MM.1S (cell line): ENCODE results near the gene LRRC56.

Source experiments
- DNase-seq: peaks from one replicate; pipeline ENCODE4 v3.0.0-alpha.2; 2015
- H2AFZ ChIP-seq: fragments of 300-600 bp; sonication (generic); 2 replicates; pipeline ENCODE4 v1.6.0; 2016; ENCODE audit warnings: antibody characterized with exemption, low read length
- H3F3A ChIP-seq: fragments of 300-600 bp; sonication (generic); 2 replicates; pipeline ENCODE4 v1.6.1; 2016; ENCODE audit warnings: mild to moderate bottlenecking, antibody characterized with exemption, low read length, moderate library complexity, mixed read lengths; ENCODE audit not compliant: insufficient read depth
- H3K27ac ChIP-seq: fragments of 300-600 bp; sonication (generic); 2 replicates; pipeline ENCODE4 v1.5.1; 2016; ENCODE audit warnings: mild to moderate bottlenecking, low read length
- H3K27me3 ChIP-seq: fragments of 300-600 bp; sonication (generic); replicated peaks from 2 replicates; pipeline ENCODE4 v1.6.0; 2016; ENCODE audit warnings: low read length; ENCODE audit not compliant: insufficient read depth
- H3K36me3 ChIP-seq: fragments of 300-600 bp; sonication (generic); replicated peaks from 2 replicates; pipeline ENCODE4 v1.6.1; 2016; ENCODE audit warnings: mild to moderate bottlenecking, low read length, mixed read lengths; ENCODE audit not compliant: insufficient read depth
- H3K4me1 ChIP-seq: fragments of 300-600 bp; sonication (generic); 2 replicates; pipeline ENCODE4 v1.6.1; 2016; ENCODE audit warnings: low read length, mixed read lengths
- H3K4me2 ChIP-seq: fragments of 300-600 bp; sonication (generic); 2 replicates; pipeline ENCODE4 v1.6.0; 2016; ENCODE audit warnings: low read depth, low read length
- H3K4me3 ChIP-seq: fragments of 300-600 bp; sonication (generic); 2 replicates; pipeline ENCODE4 v1.5.1; 2016; ENCODE audit warnings: low read length, mixed read lengths
- H3K79me2 ChIP-seq: fragments of 300-600 bp; sonication (generic); 2 replicates; pipeline ENCODE4 v1.6.1; 2016; ENCODE audit warnings: mixed run types, low read length, mixed read lengths
- H3K9ac ChIP-seq: fragments of 300-600 bp; sonication (generic); 2 replicates; pipeline ENCODE4 v1.6.1; 2016; ENCODE audit warnings: low read length, mixed read lengths
- H3K9me2 ChIP-seq: fragments of 300-600 bp; sonication (generic); replicated peaks from 2 replicates; pipeline ENCODE4 v1.6.1; 2016; ENCODE audit warnings: mild to moderate bottlenecking, low read length, mixed read lengths; ENCODE audit not compliant: insufficient read depth
- H3K9me3 ChIP-seq: fragments of 300-600 bp; sonication (generic); replicated peaks from 2 replicates; pipeline ENCODE4 v1.6.1; 2016; ENCODE audit warnings: mild to moderate bottlenecking, low read length, mixed read lengths; ENCODE audit not compliant: insufficient read depth
- H4K20me1 ChIP-seq: fragments of 300-600 bp; sonication (generic); 2 replicates; pipeline ENCODE4 v1.6.1; 2016; ENCODE audit warnings: mild to moderate bottlenecking, low read length, moderate library complexity, mixed read lengths; ENCODE audit not compliant: insufficient read depth
- EZH2 ChIP-seq: fragments of 300-600 bp; sonication (generic); optimal IDR thresholded peaks from 2 replicates; pipeline ENCODE3; 2017; ENCODE audit warnings: low read depth, mild to moderate bottlenecking, antibody characterized with exemption, low read length, mixed read lengths
- EZH2phosphoT487 ChIP-seq: fragments of 300-600 bp; sonication (generic); IDR thresholded peaks from 2 replicates; pipeline ENCODE4 v1.6.1; 2018; ENCODE audit warnings: antibody characterized with exemption, low read length
- TF ChIP-seq, protein P1 (sequence below): fragments of 300-600 bp; sonication (generic); IDR thresholded peaks from 2 replicates; pipeline ENCODE4 v1.5.1; 2016; ENCODE audit warnings: antibody characterized with exemption, low read length, mixed read lengths

LRRC56 gene

DNA sequence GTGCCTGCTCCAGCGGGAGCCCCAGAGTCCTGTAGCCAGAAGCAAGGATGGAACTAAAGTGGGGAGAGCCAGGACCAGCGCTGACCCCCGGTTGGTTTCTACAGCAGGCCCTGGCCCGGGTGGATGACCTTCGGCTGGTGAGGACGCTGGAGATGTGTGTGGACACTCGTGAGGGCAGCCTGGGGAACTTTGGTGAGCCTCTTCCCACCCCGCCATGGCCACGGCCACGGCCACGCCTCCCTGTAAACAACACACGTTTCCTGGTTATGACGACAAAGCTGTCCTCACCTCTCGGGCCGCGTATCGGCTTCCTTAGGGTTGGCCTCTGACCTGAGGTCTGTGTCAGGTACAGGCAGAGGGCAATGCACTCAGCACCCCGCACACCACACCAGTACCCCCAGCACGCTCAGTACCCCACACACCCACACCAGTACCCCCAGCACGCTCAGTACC is 4.1 kb downstream of the LRRC56 start:
- H3K9ac ChIP-seq: no peak overlapping the region
- H3K36me3 ChIP-seq: no peaks in the 10 kb centered on the region
- H4K20me1 ChIP-seq: no peaks in the 10 kb centered on the region
- H3F3A ChIP-seq: peaks cover 7% of the 10 kb centered on the region
- H3K9me2 ChIP-seq: no peaks in the 10 kb centered on the region
- DNase-seq: no peak
- no peak overlapping the region for H3K4me2 ChIP-seq
- H3K27me3 ChIP-seq: no peaks in the 10 kb centered on the region
- H3K4me3 ChIP-seq: no peak overlapping the region
- no peak overlapping the region for H3K27ac ChIP-seq
- H3K9me3 ChIP-seq: no peaks in the 10 kb centered on the region
- H3K79me2 ChIP-seq: no peaks in the 10 kb centered on the region
- TF ChIP-seq EZH2phosphoT487: no peak
- peaks cover 16% of the 10 kb centered on the region for H3K4me1 ChIP-seq
- H2AFZ ChIP-seq: no peak overlapping the region

DNA sequence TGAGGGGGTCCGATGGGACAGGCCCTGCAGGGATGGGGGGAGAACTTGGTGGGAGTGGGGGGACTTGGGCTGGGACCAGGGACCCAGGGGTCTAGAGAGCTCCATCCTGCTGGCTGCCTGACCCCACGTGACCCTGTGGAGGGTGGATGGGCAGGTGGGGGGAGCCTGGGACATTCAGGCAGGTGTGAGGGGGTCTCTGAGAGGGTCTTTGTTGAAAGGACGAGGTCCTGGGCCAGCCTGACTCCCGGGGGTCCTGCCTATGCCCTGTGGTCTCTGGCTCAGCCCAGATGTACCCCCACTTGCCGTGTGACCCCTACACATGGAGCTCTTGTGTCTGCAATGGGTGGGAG is 7.5 kb downstream of the LRRC56 start:
- H3K27ac ChIP-seq: no peak overlapping the region
- no peaks in the 10 kb centered on the region for H3F3A ChIP-seq
- H3K4me2 ChIP-seq: no peak overlapping the region
- H3K4me3 ChIP-seq: no peak overlapping the region
- H3K9ac ChIP-seq: no peak overlapping the region
- H3K4me1 ChIP-seq: no peaks in the 10 kb centered on the region
- H2AFZ ChIP-seq: no peak overlapping the region
- no peaks in the 10 kb centered on the region for H3K36me3 ChIP-seq
- H3K27me3 ChIP-seq: 0 out of 2 replicates have a peak, but pooled peaks cover 3% of the 10 kb centered on the region
- DNase-seq: no peak
- TF ChIP-seq EZH2: no peak
- TF ChIP-seq EZH2phosphoT487: no peak
- TF ChIP-seq, protein P1, sequence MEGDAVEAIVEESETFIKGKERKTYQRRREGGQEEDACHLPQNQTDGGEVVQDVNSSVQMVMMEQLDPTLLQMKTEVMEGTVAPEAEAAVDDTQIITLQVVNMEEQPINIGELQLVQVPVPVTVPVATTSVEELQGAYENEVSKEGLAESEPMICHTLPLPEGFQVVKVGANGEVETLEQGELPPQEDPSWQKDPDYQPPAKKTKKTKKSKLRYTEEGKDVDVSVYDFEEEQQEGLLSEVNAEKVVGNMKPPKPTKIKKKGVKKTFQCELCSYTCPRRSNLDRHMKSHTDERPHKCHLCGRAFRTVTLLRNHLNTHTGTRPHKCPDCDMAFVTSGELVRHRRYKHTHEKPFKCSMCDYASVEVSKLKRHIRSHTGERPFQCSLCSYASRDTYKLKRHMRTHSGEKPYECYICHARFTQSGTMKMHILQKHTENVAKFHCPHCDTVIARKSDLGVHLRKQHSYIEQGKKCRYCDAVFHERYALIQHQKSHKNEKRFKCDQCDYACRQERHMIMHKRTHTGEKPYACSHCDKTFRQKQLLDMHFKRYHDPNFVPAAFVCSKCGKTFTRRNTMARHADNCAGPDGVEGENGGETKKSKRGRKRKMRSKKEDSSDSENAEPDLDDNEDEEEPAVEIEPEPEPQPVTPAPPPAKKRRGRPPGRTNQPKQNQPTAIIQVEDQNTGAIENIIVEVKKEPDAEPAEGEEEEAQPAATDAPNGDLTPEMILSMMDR: no peak
- no peaks in the 10 kb centered on the region for H3K79me2 ChIP-seq
- no peaks in the 10 kb centered on the region for H3K9me2 ChIP-seq
- no peaks in the 10 kb centered on the region for H4K20me1 ChIP-seq
- H3K9me3 ChIP-seq: no peaks in the 10 kb centered on the region

DNA sequence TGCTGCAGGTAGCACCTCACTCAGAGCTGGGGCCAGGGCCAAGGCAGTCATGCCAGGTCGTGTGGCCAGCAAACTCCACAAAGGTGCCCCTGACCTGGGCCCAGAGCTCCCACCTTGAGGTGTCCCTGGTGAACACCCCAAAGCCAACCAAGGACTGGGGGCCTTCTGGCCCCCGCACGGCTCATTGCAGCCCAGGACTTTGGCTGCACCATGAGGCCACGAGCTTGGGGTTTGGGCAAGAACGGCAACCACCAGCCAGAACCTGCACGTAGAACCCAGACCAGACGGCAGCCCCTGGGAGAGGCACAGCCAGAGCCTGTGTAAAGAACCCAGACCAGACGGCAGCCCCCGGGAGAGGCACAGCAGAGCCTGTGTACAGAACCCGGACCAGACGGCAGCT is 7.8 kb downstream of the LRRC56 start:
- H3K27me3 ChIP-seq: 0 out of 2 replicates have a peak, but pooled peaks cover 3% of the 10 kb centered on the region
- no peak overlapping the region for H3K27ac ChIP-seq
- TF ChIP-seq EZH2phosphoT487: no peak
- TF ChIP-seq EZH2: no peak
- TF ChIP-seq, protein P1: no peak

DNA sequence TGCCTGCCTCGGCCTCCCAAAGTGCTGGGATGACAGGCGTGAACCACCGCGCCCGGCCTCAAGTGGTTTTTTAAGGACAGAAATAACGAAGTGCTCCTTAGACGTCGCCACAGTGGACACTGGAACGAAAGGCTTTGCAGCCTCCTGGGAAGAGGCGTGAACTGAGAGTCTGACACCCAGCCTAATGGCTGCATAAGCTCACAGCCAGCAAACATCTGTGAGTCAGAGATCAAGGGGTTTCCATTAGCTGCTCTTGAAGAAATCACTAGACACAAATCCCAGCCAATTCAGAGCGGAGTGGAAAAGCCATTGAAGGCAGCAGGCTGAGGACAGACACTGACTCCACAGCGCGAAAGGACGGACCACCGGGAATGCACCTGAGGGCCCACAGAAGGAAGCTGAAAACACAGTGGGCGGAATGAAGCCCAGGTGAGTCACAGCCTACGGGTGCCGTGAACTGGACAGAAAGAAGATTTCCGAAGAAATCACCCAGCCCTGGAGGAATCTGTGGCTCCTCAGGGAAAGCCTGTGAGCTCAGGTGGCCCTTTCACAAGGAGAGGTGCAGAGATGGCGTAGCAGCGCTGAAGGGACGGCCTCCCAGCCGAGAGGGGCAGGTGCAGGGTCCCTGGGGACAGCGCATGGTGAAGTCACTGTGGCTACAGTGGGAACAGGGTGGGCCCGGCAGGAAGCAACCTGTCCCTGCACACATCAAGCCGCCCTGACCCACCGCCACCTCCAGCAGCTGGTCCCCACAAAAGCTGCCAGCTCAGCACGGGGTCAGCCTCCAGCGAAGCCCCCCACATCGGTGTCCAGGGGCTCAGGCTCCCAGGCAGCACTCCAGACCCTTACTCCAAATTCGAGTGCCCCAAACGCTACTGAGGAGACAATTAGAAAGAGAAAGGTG is 11.6 kb downstream of the LRRC56 start:
- TF ChIP-seq, protein P1: no peak
- no peak for TF ChIP-seq EZH2phosphoT487
- no peak for TF ChIP-seq EZH2
- Histone ChIP-seq H3K9me3 (no peaks in the 10 kb centered on the region), H3K9me2 (no peaks in the 10 kb centered on the region), H2AFZ (no peak overlapping the region), H3K4me3 (no peak overlapping the region), H3K4me2 (no peak overlapping the region), H3F3A (no peaks in the 10 kb centered on the region), H3K27me3 (0 out of 2 replicates have a peak, but pooled peaks cover 3% of the 10 kb centered on the region), H3K4me1 (no peaks in the 10 kb centered on the region), H3K79me2 (no peaks in the 10 kb centered on the region), H4K20me1 (no peaks in the 10 kb centered on the region), H3K27ac (no peak overlapping the region), H3K36me3 (no peaks in the 10 kb centered on the region), H3K9ac (no peak overlapping the region)
- no peak for DNase-seq

More for the DNA sequence above, 7.8 kb downstream of the LRRC56 start:
- Histone ChIP-seq H3K9me2 (no peaks in the 10 kb centered on the region), H2AFZ (no peak overlapping the region), H3K4me3 (no peak overlapping the region), H3K36me3 (no peaks in the 10 kb centered on the region), H3K79me2 (no peaks in the 10 kb centered on the region), H3F3A (no peaks in the 10 kb centered on the region), H3K4me1 (no peaks in the 10 kb centered on the region), H3K9me3 (no peaks in the 10 kb centered on the region), H3K4me2 (no peak overlapping the region), H3K9ac (no peak overlapping the region), H4K20me1 (no peaks in the 10 kb centered on the region)
- no peak for DNase-seq
